Measurements from ENCODE around the gene SMYD3.

- TF ChIP-seq CTCF (IDR thresholded peaks at IDR 0.05; ENCODE audit: poor library complexity) (no peak), EZH2 (IDR thresholded peaks at IDR 0.05; ENCODE audit: borderline replicate concordance) (no peak), EZH2phosphoT487 (IDR thresholded peaks at IDR 0.05; ENCODE audit: low read depth, severe bottlenecking, unreplicated experiment) (no peak)
Measured at GRCh38 chr1:245773344-245773743, 733.7 kb downstream of the SMYD3 start.

Measured in hepatocyte (in vitro differentiated cells).